Measurements from ENCODE around the gene ENOX1.
A peak's percentile ranks its signal among the peaks of the same experiment; 100 is the strongest.

ENOX1 gene

DNA sequence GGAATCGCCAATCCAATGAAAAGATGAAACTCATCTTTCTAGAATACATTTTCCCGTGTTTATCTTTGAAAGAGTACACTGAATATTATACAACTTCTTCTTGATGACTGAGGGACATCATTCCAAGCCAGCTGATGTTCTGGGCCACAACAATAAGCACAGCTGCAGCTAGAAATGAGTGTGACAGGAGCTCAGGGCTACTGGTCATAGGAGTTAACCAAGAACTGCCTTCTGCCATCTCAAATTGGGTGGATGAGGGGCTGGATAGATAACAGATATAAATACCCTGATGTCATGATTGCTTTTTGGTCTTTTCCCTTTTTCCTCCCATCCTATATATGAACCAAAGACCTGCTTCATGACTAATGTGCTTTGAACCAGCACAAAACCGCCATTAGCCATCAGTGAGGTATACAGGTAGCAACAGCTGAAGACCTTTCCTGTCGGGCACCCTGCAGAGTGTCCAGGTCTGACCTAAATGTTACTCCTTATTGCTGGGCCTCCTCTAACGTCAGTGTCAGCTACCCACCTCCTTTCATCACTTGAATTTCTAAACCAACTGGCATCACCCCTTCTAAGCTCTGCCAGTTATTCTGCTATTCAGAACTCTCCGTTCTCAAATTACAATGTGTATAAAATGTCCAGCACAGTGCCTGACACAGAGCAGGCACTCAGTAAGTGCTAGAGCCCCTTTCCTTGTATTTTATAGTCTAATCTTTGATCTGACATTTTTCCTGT, 178.2 kb downstream of the ENOX1 start:
- DNase-seq: no peak

- no peak for DNase-seq
These were observed 189.2 kb downstream of the ENOX1 start for GRCh38 chr13:43597599-43597945.

- no peak for DNase-seq
These were observed 189.7 kb downstream of the ENOX1 start for GRCh38 chr13:43596924-43597598.

DNA sequence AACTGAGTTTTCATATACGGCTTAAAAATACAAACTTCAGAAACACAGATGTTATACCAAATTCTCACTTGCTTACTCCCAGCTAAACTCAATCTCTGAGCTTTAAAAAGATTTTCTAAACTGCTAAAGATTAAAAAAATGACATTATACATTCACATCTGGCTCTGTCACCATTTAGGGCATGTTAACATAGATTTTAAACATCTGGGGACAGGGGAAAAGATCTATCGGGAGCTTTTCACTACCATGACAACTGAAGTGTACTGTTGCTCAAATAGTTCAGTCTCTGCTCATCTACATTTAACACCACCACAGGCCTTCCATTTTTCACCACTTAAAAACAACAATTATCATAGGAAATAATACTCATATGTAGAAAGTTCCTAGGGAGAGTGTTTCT, 190.8 kb downstream of the ENOX1 start:
- no peak for DNase-seq

DNA sequence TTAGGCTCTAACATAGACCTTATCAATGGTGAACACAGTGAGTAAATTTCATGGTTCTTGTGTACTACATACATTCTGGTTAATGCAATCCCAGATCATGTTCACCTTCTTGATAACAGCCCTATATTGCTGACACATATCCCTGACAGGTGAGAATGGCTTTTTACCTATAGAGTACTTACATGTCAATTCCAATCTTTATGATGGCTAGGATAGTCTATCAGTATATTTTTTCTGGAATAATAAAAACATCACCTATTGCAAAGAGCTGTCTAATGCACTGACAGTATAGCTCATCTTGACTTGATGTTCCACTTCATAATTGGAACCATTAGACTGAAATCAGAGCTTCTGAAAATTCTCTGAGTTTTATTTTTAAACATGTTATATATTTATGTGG, 199.4 kb downstream of the ENOX1 start:
- DNase-seq: no peak

GRCh38 chr13:43584751-43585150, 202.0 kb downstream of the ENOX1 start:
- DNase-seq: no peak

GRCh38 chr13:43583321-43583720, 203.5 kb downstream of the ENOX1 start:
- DNase-seq: no peak

DNA sequence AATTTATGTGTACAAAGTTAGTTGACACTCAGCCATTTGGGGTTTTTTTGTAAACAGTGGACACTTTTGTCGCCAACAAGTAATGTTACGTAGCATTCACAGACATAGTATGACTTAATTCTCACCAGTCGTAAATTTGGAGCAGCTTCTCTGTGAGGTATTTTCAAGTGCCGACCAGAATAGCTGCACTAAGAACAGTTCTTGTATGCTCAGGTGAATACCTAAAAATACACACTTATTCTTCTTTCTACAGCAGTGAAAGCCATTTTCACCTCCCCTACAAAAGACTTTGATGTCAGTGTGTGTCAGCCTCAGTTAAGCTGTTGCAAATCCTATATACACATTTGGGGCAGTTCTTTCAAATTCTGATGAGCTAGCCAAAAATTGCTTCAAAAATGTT, 206.5 kb downstream of the ENOX1 start:
- no peak for DNase-seq

DNA sequence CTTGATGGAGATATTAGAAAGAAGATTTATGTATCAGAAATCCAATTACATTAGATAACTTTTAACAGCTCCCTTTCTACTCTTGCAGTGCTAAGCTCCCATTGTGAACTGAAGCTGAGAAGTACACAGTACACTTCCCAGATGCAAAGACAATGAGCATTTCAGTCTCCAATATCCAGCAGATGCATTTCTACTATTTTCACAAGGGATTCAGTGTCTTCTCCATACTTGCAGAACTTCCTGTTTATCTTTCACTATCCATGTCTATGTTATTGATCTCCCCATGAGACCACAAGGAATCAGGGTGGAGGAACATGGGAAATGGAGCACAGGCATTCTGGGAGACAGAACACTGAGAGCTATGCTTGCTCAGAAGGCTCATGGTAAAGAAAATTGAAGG, 207.5 kb downstream of the ENOX1 start:
- DNase-seq: peak in 2 of 56 donors; percentile 29 to 39

DNA sequence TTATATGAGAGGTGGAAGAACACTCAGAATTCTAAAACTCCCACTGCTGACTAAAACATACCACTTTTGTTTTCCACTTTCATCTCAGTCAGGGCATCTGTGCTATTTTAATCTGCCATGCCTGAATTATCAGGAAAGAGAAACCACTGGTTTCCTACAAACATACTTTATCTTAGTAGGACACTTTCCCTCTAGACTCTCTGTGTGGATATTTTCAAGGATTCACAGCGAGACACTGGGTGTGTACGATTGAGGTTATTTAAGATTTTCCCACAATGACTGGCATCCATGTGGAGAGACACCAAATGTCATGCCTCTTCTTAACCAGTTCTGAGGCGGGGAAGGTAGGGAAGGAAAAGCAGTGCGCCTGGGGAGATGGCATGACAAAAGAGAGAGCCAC, 212.2 kb downstream of the ENOX1 start:
- DNase-seq: no peak

- DNase-seq: no peak
These were observed 212.8 kb downstream of the ENOX1 start for GRCh38 chr13:43573802-43574514.

- no peak for DNase-seq
These were observed 213.4 kb downstream of the ENOX1 start for GRCh38 chr13:43573361-43573740.

- no peak for DNase-seq
These were observed 214.0 kb downstream of the ENOX1 start for GRCh38 chr13:43572656-43573360.

GRCh38 chr13:43569658-43570057, 217.1 kb downstream of the ENOX1 start:
- no peak for DNase-seq

DNA sequence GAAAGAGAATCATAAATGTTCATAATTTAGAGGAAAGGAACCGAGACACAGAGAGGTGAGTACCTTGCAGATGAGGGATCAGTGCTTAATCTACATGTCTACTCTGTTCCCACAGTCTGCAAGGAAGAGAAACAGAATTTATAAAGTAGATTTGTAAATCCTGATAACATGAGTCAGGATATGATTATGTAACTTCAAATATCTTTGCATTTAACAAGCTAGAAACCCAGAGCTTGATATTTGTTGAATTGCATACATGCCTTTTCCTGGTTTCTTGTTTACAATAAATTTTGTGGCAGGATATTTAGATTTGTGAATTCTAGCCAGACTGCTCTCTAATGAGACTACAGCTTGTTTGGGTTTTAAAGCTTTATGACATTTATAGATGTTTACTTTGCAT, 219.2 kb downstream of the ENOX1 start:
- no peak for DNase-seq

DNA sequence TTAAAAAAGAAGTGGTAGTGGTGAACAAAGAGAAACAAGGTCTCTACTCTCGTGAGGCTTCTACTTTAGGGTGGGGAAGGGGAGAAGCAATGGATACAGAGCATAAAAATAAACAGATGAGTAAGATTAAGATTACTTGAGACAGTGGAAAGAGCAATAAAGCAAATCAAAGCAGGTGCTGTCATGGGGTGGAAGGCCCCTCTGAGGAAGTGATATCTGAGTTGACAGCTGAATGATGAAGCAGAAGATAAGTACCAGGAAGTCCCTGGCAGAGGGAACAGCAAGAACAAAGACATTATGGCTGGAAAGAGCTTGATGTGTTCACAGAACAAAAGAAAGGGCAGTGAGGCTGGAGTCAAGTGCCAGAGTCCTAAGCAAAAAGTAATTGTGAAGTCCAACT, 221.8 kb downstream of the ENOX1 start:
- no peak for DNase-seq

- DNase-seq: no peak
These were observed 225.7 kb downstream of the ENOX1 start for GRCh38 chr13:43561081-43561480.

DNA sequence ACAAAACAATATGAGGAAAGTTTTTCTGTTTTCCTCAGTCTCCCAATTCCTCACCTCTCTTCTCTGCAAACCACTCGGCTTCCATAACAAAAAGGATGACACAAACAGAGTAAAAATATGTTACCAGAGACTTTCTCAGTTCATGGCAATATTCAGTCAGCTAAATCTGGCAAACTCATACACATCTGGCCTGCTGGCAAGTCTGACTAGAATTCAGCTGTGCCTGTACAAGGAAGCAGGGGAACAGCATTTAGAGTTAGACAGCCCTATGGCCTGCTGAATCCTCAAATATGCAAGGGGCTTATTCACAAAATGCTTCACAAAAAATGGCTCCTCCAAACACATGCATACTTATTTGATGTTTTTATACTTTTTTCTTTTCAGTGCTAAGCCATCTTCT, 227.8 kb downstream of the ENOX1 start:
- peak in 3 of 56 donors; percentile 9 to 39 (median 14) for DNase-seq

- DNase-seq: no peak
These were observed 228.4 kb downstream of the ENOX1 start for GRCh38 chr13:43558326-43558725.

DNA sequence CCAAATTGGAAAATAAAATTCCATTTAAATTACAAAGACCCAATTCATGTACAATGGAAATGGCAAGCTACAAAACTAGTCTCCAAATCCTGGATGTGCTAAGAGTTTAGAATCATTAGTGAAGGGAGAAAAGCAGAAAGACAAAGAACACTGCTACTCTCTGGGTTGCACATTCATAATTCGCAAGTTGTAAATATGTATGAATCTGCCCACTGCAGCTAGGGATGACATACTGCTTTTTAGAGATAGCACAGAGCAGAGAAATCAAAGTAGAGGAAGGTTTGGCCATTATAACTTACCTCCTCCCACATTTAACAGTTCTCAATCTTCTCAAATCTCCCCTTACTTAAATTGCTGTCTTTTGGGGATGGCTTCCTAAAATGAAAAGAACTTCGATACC, 231.1 kb downstream of the ENOX1 start:
- no peak for DNase-seq

- DNase-seq: no peak
These were observed 234.8 kb downstream of the ENOX1 start for GRCh38 chr13:43551897-43552456.

- no peak for DNase-seq
These were observed 240.0 kb downstream of the ENOX1 start for GRCh38 chr13:43546816-43547215.

All from amygdala (tissue), 56 donors.